ENCODE measurements around the gene FBXL19. TPM values are rescaled to one million over a fixed set of nuclear protein-coding genes. Genes with fewer than 3 reads are reported as not detected.

FBXL19 gene
- total and polyA plus RNA-seq, 9 of the 15 experiments (the other 6 are each of a cell fraction or from before 2014, with no cell fraction given): 0.13 to 48.0 (median 13.5) TPM; not detected in 1

DNA sequence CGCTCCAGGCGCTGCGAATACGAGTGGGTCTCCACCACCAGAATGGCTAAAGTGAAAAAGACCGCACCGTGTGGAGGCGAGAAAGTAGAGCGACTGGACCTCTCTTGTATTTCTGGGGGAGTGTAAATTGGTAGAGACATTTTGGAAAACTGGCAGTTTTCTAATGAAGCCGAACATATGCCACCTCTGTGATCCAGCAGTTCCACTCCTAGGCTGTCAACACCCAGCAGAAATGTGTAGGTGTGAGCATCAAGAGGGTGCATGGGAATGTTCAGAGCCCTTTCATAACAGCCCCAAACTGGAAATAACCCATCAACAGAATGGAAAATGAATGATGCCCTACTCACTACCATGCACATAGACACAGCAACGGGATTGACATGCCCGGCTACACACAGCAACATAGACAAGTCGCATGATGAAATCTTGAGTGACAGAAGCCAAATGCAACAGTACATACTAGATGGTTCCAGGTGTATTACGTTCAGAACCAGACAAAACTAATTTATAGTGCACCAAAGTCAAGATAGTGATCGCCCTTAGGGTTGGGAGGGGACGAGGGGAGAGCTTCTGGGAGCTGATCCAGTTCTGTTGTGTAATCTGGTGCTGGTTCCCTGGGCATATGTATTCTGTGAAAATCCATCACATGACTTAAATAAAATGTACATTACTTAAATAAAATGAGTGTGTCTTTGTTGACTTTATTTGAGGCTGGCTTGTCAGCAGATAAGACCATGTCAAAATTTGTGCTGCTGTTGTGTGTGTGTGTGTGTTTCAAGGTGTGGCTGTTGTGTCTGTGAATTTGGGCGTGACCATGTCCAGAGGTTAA lies 28.6 kb upstream of the FBXL19 start (continued):
- TF ChIP-seq MTF1 (CRISPR knock-in tag; IDR thresholded peaks at IDR 0.05; ENCODE audit: borderline replicate concordance): no peak
- TF ChIP-seq, protein P1, sequence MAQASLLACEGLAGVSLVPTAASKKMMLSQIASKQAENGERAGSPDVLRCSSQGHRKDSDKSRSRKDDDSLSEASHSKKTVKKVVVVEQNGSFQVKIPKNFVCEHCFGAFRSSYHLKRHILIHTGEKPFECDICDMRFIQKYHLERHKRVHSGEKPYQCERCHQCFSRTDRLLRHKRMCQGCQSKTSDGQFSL (CRISPR knock-in tag; IDR thresholded peaks at IDR 0.05): no peak; the same call in 1 of the 2 replicates
- TF ChIP-seq, protein P1 (tag; IDR thresholded peaks at IDR 0.05): no peak
- TF ChIP-seq, protein P2, sequence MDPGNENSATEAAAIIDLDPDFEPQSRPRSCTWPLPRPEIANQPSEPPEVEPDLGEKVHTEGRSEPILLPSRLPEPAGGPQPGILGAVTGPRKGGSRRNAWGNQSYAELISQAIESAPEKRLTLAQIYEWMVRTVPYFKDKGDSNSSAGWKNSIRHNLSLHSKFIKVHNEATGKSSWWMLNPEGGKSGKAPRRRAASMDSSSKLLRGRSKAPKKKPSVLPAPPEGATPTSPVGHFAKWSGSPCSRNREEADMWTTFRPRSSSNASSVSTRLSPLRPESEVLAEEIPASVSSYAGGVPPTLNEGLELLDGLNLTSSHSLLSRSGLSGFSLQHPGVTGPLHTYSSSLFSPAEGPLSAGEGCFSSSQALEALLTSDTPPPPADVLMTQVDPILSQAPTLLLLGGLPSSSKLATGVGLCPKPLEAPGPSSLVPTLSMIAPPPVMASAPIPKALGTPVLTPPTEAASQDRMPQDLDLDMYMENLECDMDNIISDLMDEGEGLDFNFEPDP (CRISPR knock-in tag; IDR thresholded peaks at IDR 0.05): no peak
- peak; percentile 20 for TF ChIP-seq SAP30 (IDR thresholded peaks at IDR 0.05; ENCODE audit: borderline replicate concordance, insufficient read depth, low read depth, low read length, poor library complexity, severe bottlenecking)
- no peak for TF ChIP-seq TAF1 (IDR thresholded peaks at IDR 0.05; ENCODE audit: control insufficient read depth, extremely low read depth, insufficient read depth, low read length, severe bottlenecking)
- TF ChIP-seq POLR3A (IDR thresholded peaks at IDR 0.05; ENCODE audit: borderline replicate concordance, extremely low read depth, insufficient read depth, insufficient read length): no peak
- TF ChIP-seq TRIM24 (IDR thresholded peaks at IDR 0.05): no peak
- no peak for TF ChIP-seq KLF10 (CRISPR knock-in tag; IDR thresholded peaks at IDR 0.05)
- no peak for TF ChIP-seq ZNF24 (IDR thresholded peaks at IDR 0.05)
- TF ChIP-seq, protein P3, sequence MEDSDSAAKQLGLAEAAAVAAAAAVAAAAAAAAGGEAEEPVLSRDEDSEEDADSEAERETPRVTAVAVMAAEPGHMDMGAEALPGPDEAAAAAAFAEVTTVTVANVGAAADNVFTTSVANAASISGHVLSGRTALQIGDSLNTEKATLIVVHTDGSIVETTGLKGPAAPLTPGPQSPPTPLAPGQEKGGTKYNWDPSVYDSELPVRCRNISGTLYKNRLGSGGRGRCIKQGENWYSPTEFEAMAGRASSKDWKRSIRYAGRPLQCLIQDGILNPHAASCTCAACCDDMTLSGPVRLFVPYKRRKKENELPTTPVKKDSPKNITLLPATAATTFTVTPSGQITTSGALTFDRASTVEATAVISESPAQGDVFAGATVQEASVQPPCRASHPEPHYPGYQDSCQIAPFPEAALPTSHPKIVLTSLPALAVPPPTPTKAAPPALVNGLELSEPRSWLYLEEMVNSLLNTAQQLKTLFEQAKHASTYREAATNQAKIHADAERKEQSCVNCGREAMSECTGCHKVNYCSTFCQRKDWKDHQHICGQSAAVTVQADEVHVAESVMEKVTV (CRISPR knock-in tag; IDR thresholded peaks at IDR 0.05): no peak
- TF ChIP-seq HNRNPLL (IDR thresholded peaks at IDR 0.05; ENCODE audit: low read depth, low read length, poor library complexity, severe bottlenecking): no peak
- no peak for TF ChIP-seq GATAD2A (IDR thresholded peaks at IDR 0.05)
- TF ChIP-seq NR0B1 (IDR thresholded peaks at IDR 0.05; ENCODE audit: partially characterized antibody): no peak
- no peak for TF ChIP-seq ZNF3 (CRISPR knock-in tag; IDR thresholded peaks at IDR 0.05)
- no peak; a peak in 1 of 4 replicates for TF ChIP-seq RAD21 (CRISPR knock-in tag; conservative IDR thresholded peaks at IDR 0.05 in 1 of 2, IDR thresholded peaks at IDR 0.05 in 1 of 2)
- TF ChIP-seq CGGBP1 (CRISPR knock-in tag; IDR thresholded peaks at IDR 0.05): no peak
- no peak for TF ChIP-seq PCBP1 (IDR thresholded peaks at IDR 0.05; ENCODE audit: low read depth, low read length, poor library complexity, severe bottlenecking)

Measured in K562 (cell line).